H9 (cell line): ENCODE measurements around the gene PRKAG2. TPM values are rescaled to one million over a fixed set of nuclear protein-coding genes. Genes with fewer than 3 reads are reported as not detected.
A peak's percentile ranks its signal among the peaks of the same experiment; 100 is the strongest.

Experiments
- DNase-seq: peaks from one replicate; pipeline ENCODE4 v3.0.0-alpha.2; 2017
- H2AFZ ChIP-seq: one replicate; pipeline ENCODE4 v1.6.1; 2013; ENCODE audit warnings: mild to moderate bottlenecking, low read length, control low read depth, moderate library complexity
- H2AK5ac ChIP-seq: 2 replicates; pipeline ENCODE4 v1.6.1; 2013; ENCODE audit warnings: low read length, control low read depth, mixed read lengths; ENCODE audit not compliant: insufficient read length
- H2BK120ac ChIP-seq: one replicate; pipeline ENCODE4 v1.6.1; 2013; ENCODE audit warnings: low read depth, mild to moderate bottlenecking, low read length, control low read depth, inconsistent platforms; ENCODE audit not compliant: poor library complexity, severe bottlenecking
- H2BK12ac ChIP-seq: 2 replicates; pipeline ENCODE4 v1.6.1; 2013; ENCODE audit warnings: low read length, control low read depth, mixed read lengths, low read depth; ENCODE audit not compliant: insufficient read length
- H2BK15ac ChIP-seq: 2 replicates; pipeline ENCODE4 v1.6.1; 2013; ENCODE audit warnings: low read depth, low read length, control low read depth
- H2BK20ac ChIP-seq: one replicate; pipeline ENCODE4 v1.6.1; 2013; ENCODE audit warnings: low read depth, mild to moderate bottlenecking, low read length, control low read depth, inconsistent platforms; ENCODE audit not compliant: poor library complexity, severe bottlenecking
- H2BK5ac ChIP-seq: 2 replicates; pipeline ENCODE4 v1.6.1; 2013; ENCODE audit warnings: low read length, control low read depth, mixed read lengths; ENCODE audit not compliant: insufficient read length
- H3K14ac ChIP-seq: 2 replicates; pipeline ENCODE4 v1.6.1; 2013; ENCODE audit warnings: low read length, control low read depth; ENCODE audit not compliant: insufficient read depth
- H3K18ac ChIP-seq: 2 replicates; pipeline ENCODE4 v1.6.1; 2013; ENCODE audit warnings: low read depth, mild to moderate bottlenecking, mixed read lengths, low read length, control low read depth; ENCODE audit not compliant: insufficient read length
- H3K23ac ChIP-seq: 2 replicates; pipeline ENCODE4 v1.6.1; 2013; ENCODE audit warnings: low read length, control low read depth, mixed read lengths, low read depth; ENCODE audit not compliant: insufficient read length
- H3K23me2 ChIP-seq: 2 replicates; pipeline ENCODE4 v1.6.1; 2013; ENCODE audit warnings: low read depth, mild to moderate bottlenecking, mixed read lengths, low read length, control low read depth; ENCODE audit not compliant: insufficient read length, poor library complexity, severe bottlenecking
- H3K27ac ChIP-seq: 2 replicates; pipeline ENCODE4 v1.5.1; 2013; ENCODE audit warnings: low read length, control low read depth, mixed read lengths, low read depth; ENCODE audit not compliant: insufficient read length
- H3K27me3 ChIP-seq: 2 replicates; pipeline ENCODE4 v1.6.1; 2013; ENCODE audit warnings: low read length, control low read depth, inconsistent platforms; ENCODE audit not compliant: insufficient read depth
- H3K4ac ChIP-seq: 2 replicates; pipeline ENCODE4 v1.6.1; 2013; ENCODE audit warnings: low read depth, mild to moderate bottlenecking, control low read depth, inconsistent platforms, low read length, moderate library complexity
- H3K4me1 ChIP-seq: 2 replicates; pipeline ENCODE4 v1.6.1; 2013; ENCODE audit warnings: low read length, control low read depth, inconsistent platforms; ENCODE audit not compliant: insufficient read depth
- H3K4me2 ChIP-seq: 2 replicates; pipeline ENCODE4 v1.6.1; 2013; ENCODE audit warnings: low read length, control low read depth, mixed read lengths; ENCODE audit not compliant: insufficient read length, insufficient read depth
- H3K56ac ChIP-seq: 2 replicates; pipeline ENCODE4 v1.6.1; 2013; ENCODE audit warnings: low read depth, mild to moderate bottlenecking, mixed read lengths, low read length, control low read depth; ENCODE audit not compliant: insufficient read length
- H3K79me1 ChIP-seq: 2 replicates; pipeline ENCODE4 v1.6.1; 2013; ENCODE audit warnings: low read depth, mild to moderate bottlenecking, moderate library complexity, low read length, control low read depth, inconsistent platforms; ENCODE audit not compliant: insufficient read depth, poor library complexity, severe bottlenecking
- H3K79me2 ChIP-seq: 2 replicates; pipeline ENCODE4 v1.6.1; 2013; ENCODE audit warnings: low read length, control low read depth, inconsistent platforms; ENCODE audit not compliant: insufficient read depth
- H3K9ac ChIP-seq: 2 replicates; pipeline ENCODE4 v1.6.1; 2013; ENCODE audit warnings: low read length, control low read depth, mixed read lengths; ENCODE audit not compliant: insufficient read length; ENCODE audit errors: extremely low read depth
- H3K9me3 ChIP-seq: one replicate; pipeline ENCODE4 v1.6.1; 2013; ENCODE audit warnings: low read depth, low read length, inconsistent platforms; ENCODE audit not compliant: control insufficient read depth
- H3T11ph ChIP-seq: one replicate; pipeline ENCODE4 v1.6.1; 2013; ENCODE audit warnings: mild to moderate bottlenecking, low read length, control low read depth, inconsistent platforms
- H4K20me1 ChIP-seq: one replicate; pipeline ENCODE4 v1.6.1; 2013; ENCODE audit not compliant: control insufficient read depth, insufficient read length, insufficient read depth
- H4K5ac ChIP-seq: 2 replicates; pipeline ENCODE4 v1.6.1; 2013; ENCODE audit warnings: low read depth, mild to moderate bottlenecking, mixed read lengths, low read length, control low read depth; ENCODE audit not compliant: insufficient read length
- H4K8ac ChIP-seq: replicated peaks from 2 replicates; pipeline ENCODE4 v1.6.1; 2013; ENCODE audit warnings: low read length, control low read depth, mixed read lengths, low read depth; ENCODE audit not compliant: insufficient read length
- H4K91ac ChIP-seq: 2 replicates; pipeline ENCODE4 v1.6.1; 2013; ENCODE audit warnings: low read depth, mild to moderate bottlenecking, moderate library complexity, mixed read lengths, low read length, control low read depth; ENCODE audit not compliant: insufficient read length
- H3K27ac Mint-ChIP-seq, 3 experiments: 2 replicates in 2 of 3; 3 replicates in 1 of 3; pipeline ENCODE4 v1.8.0; 2020 to 2021; ENCODE audit warnings: mixed read lengths in 3 of 3, mild to moderate bottlenecking in 1 of 3, moderate library complexity in 1 of 3
- H3K27me3 Mint-ChIP-seq: 2 replicates; pipeline ENCODE4 v1.8.0; 2021; ENCODE audit warnings: low read depth, mild to moderate bottlenecking, moderate library complexity, mixed read lengths
- H3K36me3 Mint-ChIP-seq, 3 experiments: 2 replicates in 2 of 3; 3 replicates in 1 of 3; pipeline ENCODE4 v1.8.0; 2020 to 2021; ENCODE audit warnings: low read depth in 3 of 3, mixed read lengths in 3 of 3; ENCODE audit not compliant: insufficient read depth in 1 of 3
- H3K4me1 Mint-ChIP-seq, 2 experiments: 2 replicates each; pipeline ENCODE4 v1.8.0; 2020; ENCODE audit warnings: mixed read lengths in 2 of 2
- H3K4me3 Mint-ChIP-seq, 2 experiments: 2 replicates in 1 of 2; 3 replicates in 1 of 2; pipeline ENCODE4 v1.8.0; 2020 to 2021; ENCODE audit warnings: mild to moderate bottlenecking in 2 of 2, mixed read lengths in 2 of 2, moderate library complexity in 1 of 2
- H3K9me3 Mint-ChIP-seq, 2 experiments: 2 replicates in 1 of 2; 3 replicates in 1 of 2; pipeline ENCODE4 v1.8.0; 2020; ENCODE audit warnings: mild to moderate bottlenecking in 2 of 2, mixed read lengths in 2 of 2, moderate library complexity in 1 of 2
- WGBS: extraction: QIAGEN DNeasy Blood & Tissue Kit; methylation state at CpG from one replicate; pipeline ENCODE4 v1.1.7; 2013; ENCODE audit warnings: missing lambda C conversion rate, low lambda C conversion rate, mixed read lengths; ENCODE audit not compliant: insufficient read length; ENCODE audit errors: extremely low coverage; 5-methylcytosine and 5-hydroxymethylcytosine counted together
- total RNA-seq: library from RNA; stranded (reverse); gene quantifications from 2 replicates; pipeline ENCODE4 v1.2.1, GENCODE V29; 2021
- TF ChIP-seq, protein P1 (sequence below): fragments of 200-600 bp; sonication (generic); conservative IDR thresholded peaks from 3 replicates; pipeline ENCODE4 v1.8.0; 2021; ENCODE audit warnings: antibody characterized with exemption, mild to moderate bottlenecking

PRKAG2 gene
- total RNA-seq, 1 experiment from 2014 or later: 11.8 TPM

- H2BK20ac ChIP-seq: no peak overlapping the region
- H3K18ac ChIP-seq: no peak overlapping the region
- no peak overlapping the region for H2BK5ac ChIP-seq
- peaks cover 83% of the 10 kb centered on the region for H3K79me2 ChIP-seq
- peaks cover 10% of the 10 kb centered on the region for H3K23me2 ChIP-seq
- no peak overlapping the region for H2BK15ac ChIP-seq
- H4K20me1 ChIP-seq: peaks cover 3% of the 10 kb centered on the region
- H3K27ac ChIP-seq: no peak overlapping the region
- H3T11ph ChIP-seq: no peak overlapping the region
- no peak overlapping the region for H4K5ac ChIP-seq
- H3K9me3 ChIP-seq: no peaks in the 10 kb centered on the region
- H3K56ac ChIP-seq: no peak overlapping the region
- no peaks in the 10 kb centered on the region for H3K27me3 ChIP-seq
- H3K4me2 ChIP-seq: no peak overlapping the region
- TF ChIP-seq, protein P1, sequence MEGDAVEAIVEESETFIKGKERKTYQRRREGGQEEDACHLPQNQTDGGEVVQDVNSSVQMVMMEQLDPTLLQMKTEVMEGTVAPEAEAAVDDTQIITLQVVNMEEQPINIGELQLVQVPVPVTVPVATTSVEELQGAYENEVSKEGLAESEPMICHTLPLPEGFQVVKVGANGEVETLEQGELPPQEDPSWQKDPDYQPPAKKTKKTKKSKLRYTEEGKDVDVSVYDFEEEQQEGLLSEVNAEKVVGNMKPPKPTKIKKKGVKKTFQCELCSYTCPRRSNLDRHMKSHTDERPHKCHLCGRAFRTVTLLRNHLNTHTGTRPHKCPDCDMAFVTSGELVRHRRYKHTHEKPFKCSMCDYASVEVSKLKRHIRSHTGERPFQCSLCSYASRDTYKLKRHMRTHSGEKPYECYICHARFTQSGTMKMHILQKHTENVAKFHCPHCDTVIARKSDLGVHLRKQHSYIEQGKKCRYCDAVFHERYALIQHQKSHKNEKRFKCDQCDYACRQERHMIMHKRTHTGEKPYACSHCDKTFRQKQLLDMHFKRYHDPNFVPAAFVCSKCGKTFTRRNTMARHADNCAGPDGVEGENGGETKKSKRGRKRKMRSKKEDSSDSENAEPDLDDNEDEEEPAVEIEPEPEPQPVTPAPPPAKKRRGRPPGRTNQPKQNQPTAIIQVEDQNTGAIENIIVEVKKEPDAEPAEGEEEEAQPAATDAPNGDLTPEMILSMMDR: no peak
- no peak overlapping the region for H4K8ac ChIP-seq
- peaks cover 2% of the 10 kb centered on the region for H3K79me1 ChIP-seq
- Mint-ChIP-seq H3K27ac (peak overlapping the region in 1 of 3 experiments; percentile 23; a peak in 1 of 7 replicates), H3K4me1 (peaks cover 58% of the 10 kb centered on the region in 2 experiments), H3K27me3 (no peaks in the 10 kb centered on the region), H3K4me3 (no peak overlapping the region), H3K36me3 (peaks cover 2 to 8% (median 7%) of the 10 kb centered on the region in 3 experiments; a peak in 3 of 7 replicates), H3K9me3 (peaks cover 0 to under 1% of the 10 kb centered on the region in 2 experiments; a peak in 1 of 5 replicates)
- H3K23ac ChIP-seq: no peak overlapping the region
- no peak overlapping the region for H2AK5ac ChIP-seq
- H3K9ac ChIP-seq: no peak overlapping the region
- no peak overlapping the region for H2BK120ac ChIP-seq
- no peak overlapping the region for H2AFZ ChIP-seq
- DNase-seq: no peak
- no peak overlapping the region for H2BK12ac ChIP-seq
- WGBS: no CpG with 5 or more reads among the region's 6 CpGs
- no peak overlapping the region for H3K4ac ChIP-seq
- no peak overlapping the region for H3K14ac ChIP-seq
- H4K91ac ChIP-seq: no peak overlapping the region
- no peaks in the 10 kb centered on the region; the same call in 1 of the 2 replicates for H3K4me1 ChIP-seq
Measured at GRCh38 chr7:151514461-151515275, 362.2 kb downstream of the PRKAG2 start.
